ENCODE results near the gene DDX19B.

- TF ChIP-seq, protein P1, sequence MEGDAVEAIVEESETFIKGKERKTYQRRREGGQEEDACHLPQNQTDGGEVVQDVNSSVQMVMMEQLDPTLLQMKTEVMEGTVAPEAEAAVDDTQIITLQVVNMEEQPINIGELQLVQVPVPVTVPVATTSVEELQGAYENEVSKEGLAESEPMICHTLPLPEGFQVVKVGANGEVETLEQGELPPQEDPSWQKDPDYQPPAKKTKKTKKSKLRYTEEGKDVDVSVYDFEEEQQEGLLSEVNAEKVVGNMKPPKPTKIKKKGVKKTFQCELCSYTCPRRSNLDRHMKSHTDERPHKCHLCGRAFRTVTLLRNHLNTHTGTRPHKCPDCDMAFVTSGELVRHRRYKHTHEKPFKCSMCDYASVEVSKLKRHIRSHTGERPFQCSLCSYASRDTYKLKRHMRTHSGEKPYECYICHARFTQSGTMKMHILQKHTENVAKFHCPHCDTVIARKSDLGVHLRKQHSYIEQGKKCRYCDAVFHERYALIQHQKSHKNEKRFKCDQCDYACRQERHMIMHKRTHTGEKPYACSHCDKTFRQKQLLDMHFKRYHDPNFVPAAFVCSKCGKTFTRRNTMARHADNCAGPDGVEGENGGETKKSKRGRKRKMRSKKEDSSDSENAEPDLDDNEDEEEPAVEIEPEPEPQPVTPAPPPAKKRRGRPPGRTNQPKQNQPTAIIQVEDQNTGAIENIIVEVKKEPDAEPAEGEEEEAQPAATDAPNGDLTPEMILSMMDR (IDR thresholded peaks at IDR 0.05) = no peak
- peak; percentile 78 for TF ChIP-seq USF1 (CRISPR knock-in tag; IDR thresholded peaks at IDR 0.05)
- TF ChIP-seq, protein P2, sequence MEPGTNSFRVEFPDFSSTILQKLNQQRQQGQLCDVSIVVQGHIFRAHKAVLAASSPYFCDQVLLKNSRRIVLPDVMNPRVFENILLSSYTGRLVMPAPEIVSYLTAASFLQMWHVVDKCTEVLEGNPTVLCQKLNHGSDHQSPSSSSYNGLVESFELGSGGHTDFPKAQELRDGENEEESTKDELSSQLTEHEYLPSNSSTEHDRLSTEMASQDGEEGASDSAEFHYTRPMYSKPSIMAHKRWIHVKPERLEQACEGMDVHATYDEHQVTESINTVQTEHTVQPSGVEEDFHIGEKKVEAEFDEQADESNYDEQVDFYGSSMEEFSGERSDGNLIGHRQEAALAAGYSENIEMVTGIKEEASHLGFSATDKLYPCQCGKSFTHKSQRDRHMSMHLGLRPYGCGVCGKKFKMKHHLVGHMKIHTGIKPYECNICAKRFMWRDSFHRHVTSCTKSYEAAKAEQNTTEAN (CRISPR knock-in tag; IDR thresholded peaks at IDR 0.05) = peak; percentile 83; the same call in 1 of the 2 replicates
- no peak for TF ChIP-seq OVOL2 (CRISPR knock-in tag; IDR thresholded peaks at IDR 0.05; ENCODE audit: borderline replicate concordance)
- TF ChIP-seq, protein P3, sequence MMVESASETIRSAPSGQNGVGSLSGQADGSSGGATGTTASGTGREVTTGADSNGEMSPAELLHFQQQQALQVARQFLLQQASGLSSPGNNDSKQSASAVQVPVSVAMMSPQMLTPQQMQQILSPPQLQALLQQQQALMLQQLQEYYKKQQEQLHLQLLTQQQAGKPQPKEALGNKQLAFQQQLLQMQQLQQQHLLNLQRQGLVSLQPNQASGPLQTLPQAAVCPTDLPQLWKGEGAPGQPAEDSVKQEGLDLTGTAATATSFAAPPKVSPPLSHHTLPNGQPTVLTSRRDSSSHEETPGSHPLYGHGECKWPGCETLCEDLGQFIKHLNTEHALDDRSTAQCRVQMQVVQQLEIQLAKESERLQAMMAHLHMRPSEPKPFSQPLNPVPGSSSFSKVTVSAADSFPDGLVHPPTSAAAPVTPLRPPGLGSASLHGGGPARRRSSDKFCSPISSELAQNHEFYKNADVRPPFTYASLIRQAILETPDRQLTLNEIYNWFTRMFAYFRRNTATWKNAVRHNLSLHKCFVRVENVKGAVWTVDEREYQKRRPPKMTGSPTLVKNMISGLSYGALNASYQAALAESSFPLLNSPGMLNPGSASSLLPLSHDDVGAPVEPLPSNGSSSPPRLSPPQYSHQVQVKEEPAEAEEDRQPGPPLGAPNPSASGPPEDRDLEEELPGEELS (CRISPR knock-in tag; IDR thresholded peaks at IDR 0.05) = no peak; the same call in 1 of the 2 replicates
- TF ChIP-seq, protein P4, sequence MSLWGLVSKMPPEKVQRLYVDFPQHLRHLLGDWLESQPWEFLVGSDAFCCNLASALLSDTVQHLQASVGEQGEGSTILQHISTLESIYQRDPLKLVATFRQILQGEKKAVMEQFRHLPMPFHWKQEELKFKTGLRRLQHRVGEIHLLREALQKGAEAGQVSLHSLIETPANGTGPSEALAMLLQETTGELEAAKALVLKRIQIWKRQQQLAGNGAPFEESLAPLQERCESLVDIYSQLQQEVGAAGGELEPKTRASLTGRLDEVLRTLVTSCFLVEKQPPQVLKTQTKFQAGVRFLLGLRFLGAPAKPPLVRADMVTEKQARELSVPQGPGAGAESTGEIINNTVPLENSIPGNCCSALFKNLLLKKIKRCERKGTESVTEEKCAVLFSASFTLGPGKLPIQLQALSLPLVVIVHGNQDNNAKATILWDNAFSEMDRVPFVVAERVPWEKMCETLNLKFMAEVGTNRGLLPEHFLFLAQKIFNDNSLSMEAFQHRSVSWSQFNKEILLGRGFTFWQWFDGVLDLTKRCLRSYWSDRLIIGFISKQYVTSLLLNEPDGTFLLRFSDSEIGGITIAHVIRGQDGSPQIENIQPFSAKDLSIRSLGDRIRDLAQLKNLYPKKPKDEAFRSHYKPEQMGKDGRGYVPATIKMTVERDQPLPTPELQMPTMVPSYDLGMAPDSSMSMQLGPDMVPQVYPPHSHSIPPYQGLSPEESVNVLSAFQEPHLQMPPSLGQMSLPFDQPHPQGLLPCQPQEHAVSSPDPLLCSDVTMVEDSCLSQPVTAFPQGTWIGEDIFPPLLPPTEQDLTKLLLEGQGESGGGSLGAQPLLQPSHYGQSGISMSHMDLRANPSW (CRISPR knock-in tag; conservative IDR thresholded peaks at IDR 0.05; ENCODE audit: low read depth) = no peak
- peak; percentile 55; the same call in 1 of the 2 replicates for TF ChIP-seq ZNF423 (CRISPR knock-in tag; IDR thresholded peaks at IDR 0.05)
- TF ChIP-seq, protein P5, sequence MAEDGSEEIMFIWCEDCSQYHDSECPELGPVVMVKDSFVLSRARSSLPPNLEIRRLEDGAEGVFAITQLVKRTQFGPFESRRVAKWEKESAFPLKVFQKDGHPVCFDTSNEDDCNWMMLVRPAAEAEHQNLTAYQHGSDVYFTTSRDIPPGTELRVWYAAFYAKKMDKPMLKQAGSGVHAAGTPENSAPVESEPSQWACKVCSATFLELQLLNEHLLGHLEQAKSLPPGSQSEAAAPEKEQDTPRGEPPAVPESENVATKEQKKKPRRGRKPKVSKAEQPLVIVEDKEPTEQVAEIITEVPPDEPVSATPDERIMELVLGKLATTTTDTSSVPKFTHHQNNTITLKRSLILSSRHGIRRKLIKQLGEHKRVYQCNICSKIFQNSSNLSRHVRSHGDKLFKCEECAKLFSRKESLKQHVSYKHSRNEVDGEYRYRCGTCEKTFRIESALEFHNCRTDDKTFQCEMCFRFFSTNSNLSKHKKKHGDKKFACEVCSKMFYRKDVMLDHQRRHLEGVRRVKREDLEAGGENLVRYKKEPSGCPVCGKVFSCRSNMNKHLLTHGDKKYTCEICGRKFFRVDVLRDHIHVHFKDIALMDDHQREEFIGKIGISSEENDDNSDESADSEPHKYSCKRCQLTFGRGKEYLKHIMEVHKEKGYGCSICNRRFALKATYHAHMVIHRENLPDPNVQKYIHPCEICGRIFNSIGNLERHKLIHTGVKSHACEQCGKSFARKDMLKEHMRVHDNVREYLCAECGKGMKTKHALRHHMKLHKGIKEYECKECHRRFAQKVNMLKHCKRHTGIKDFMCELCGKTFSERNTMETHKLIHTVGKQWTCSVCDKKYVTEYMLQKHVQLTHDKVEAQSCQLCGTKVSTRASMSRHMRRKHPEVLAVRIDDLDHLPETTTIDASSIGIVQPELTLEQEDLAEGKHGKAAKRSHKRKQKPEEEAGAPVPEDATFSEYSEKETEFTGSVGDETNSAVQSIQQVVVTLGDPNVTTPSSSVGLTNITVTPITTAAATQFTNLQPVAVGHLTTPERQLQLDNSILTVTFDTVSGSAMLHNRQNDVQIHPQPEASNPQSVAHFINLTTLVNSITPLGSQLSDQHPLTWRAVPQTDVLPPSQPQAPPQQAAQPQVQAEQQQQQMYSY (CRISPR knock-in tag; IDR thresholded peaks at IDR 0.05) = no peak
- TF ChIP-seq USF2 (CRISPR knock-in tag; IDR thresholded peaks at IDR 0.05) = peak; percentile 87
- TF ChIP-seq ATF1 (CRISPR knock-in tag; IDR thresholded peaks at IDR 0.05) = no peak
- TF ChIP-seq SP1 (CRISPR knock-in tag; conservative IDR thresholded peaks at IDR 0.05) = peak; percentile 73
- no peak for TF ChIP-seq ATF3 (CRISPR knock-in tag; conservative IDR thresholded peaks at IDR 0.05)
Measured at GRCh38 chr16:70380919-70381603, 82.1 kb downstream of the DDX19B start.

Measured in WTC11 (cell line).